Epithelial cell of proximal tubule (primary cell): Measurements from ENCODE around the gene KATNAL2. TPM values are rescaled to one million over a fixed set of nuclear protein-coding genes. Genes with fewer than 3 reads are reported as not detected.

Experiments used
- DNase-seq: peaks from one replicate; pipeline ENCODE4 v3.0.0-alpha.2; 2011; ENCODE audit warnings: low read depth
- H3K4me3 ChIP-seq: 2 replicates; pipeline ENCODE4 v1.5.1; 2011; ENCODE audit warnings: low read depth, mild to moderate bottlenecking, low read length
- total RNA-seq: library from RNA; depleted of rRNA; stranded (reverse); fragments of >200 nt; gene quantifications from 2 replicates; pipeline ENCODE4 v1.2.3, GENCODE V29; 2015
- TF ChIP-seq, protein P1 (sequence below): conservative IDR thresholded peaks from 2 replicates; pipeline ENCODE4 v1.5.1; 2012; ENCODE audit warnings: low read depth, mild to moderate bottlenecking, low read length

KATNAL2 gene, protein sequence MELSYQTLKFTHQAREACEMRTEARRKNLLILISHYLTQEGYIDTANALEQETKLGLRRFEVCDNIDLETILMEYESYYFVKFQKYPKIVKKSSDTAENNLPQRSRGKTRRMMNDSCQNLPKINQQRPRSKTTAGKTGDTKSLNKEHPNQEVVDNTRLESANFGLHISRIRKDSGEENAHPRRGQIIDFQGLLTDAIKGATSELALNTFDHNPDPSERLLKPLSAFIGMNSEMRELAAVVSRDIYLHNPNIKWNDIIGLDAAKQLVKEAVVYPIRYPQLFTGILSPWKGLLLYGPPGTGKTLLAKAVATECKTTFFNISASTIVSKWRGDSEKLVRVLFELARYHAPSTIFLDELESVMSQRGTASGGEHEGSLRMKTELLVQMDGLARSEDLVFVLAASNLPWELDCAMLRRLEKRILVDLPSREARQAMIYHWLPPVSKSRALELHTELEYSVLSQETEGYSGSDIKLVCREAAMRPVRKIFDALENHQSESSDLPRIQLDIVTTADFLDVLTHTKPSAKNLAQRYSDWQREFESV
- total RNA-seq, result 0.06 and 0.22 TPM in 2 replicates

DNA sequence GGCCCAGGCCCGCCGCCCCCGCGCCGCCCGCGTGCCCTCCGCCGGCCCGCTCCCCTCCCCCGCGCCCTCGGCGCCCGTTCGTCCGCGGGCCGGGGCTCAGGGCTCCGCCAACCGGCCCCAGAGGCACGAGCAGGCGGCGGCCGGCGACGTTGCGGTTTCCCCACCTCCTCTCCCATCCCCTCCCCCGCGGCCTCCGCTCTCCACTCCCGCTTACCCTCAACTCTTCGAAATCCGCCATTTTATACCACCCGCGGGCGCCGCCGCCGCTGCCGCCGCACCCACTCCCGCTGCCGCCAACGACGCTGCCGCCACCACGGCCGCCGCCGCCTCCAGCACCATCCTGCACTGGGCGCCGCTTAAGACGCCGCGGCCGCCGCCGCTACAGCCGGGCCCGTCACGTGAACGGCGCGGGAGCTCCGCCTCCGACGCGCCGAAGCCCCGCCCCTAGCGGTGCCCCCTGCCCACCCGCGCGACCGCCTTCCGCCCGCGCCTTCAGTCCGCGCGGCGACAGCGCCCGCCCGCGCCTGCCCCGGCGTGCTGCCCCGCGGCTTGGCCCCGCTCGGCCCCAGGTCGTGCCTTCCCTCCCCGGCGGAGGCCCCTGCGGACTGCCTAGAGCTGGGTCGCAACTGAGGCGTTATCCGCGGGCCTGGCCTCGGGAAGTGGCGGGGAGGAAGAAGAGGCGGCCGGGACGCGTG is at the start of gene KATNAL2, which contains the start of gene PIAS2:
Gene KATNAL2, plus strand, starts transcription at position 495 of the 695 bp plus-strand sequence. CDS start 29,271 bp downstream, outside the sequence.
Gene PIAS2, minus strand, starts transcription at position 400 of the 695 bp plus-strand sequence. Its CDS starts 162 bp downstream, at position 238.
- H3K4me3 ChIP-seq, result peak within 1 kb of the TSS; percentile 65
- DNase-seq, result no peak
- TF ChIP-seq, protein P1, sequence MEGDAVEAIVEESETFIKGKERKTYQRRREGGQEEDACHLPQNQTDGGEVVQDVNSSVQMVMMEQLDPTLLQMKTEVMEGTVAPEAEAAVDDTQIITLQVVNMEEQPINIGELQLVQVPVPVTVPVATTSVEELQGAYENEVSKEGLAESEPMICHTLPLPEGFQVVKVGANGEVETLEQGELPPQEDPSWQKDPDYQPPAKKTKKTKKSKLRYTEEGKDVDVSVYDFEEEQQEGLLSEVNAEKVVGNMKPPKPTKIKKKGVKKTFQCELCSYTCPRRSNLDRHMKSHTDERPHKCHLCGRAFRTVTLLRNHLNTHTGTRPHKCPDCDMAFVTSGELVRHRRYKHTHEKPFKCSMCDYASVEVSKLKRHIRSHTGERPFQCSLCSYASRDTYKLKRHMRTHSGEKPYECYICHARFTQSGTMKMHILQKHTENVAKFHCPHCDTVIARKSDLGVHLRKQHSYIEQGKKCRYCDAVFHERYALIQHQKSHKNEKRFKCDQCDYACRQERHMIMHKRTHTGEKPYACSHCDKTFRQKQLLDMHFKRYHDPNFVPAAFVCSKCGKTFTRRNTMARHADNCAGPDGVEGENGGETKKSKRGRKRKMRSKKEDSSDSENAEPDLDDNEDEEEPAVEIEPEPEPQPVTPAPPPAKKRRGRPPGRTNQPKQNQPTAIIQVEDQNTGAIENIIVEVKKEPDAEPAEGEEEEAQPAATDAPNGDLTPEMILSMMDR, result no peak

DNA sequence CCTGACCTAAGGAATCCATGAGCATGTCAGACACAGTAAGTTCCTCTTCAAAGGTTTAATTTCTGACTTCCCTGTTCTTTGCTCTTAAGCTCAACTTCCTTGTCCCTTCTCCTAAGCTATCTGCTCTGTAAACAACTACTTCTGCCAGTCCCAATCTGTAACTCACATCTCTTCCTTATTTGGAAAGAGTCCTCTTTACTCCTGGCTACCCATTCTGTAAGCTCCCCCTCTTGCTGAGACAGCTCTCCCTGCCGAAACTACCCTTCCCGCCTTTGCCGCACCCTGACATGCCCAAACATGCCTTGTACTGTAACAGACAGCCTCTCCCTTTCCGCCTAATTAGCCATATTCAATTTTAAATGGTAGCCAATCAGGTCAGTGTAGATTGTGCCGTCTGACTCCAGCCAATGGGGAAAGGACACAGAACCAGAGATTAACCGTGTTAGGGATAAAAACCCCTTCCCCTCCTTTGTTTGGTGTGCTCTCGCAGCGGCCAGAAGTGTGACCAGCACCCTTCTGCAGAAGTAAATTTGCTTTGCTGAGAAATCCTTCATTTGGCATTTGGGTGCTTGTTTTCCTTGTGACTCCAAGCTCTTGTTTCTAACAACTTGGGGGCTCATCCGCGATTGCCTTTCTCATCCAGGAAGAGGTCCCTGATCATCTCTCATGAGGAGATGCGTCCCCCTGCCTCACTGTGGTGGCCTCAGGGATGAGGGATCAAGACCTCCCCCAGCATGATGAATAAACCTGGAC is 49.1 kb upstream of the KATNAL2 start:
- no peak for DNase-seq
- no peak overlapping the region for H3K4me3 ChIP-seq
- TF ChIP-seq, protein P1, result no peak

DNA sequence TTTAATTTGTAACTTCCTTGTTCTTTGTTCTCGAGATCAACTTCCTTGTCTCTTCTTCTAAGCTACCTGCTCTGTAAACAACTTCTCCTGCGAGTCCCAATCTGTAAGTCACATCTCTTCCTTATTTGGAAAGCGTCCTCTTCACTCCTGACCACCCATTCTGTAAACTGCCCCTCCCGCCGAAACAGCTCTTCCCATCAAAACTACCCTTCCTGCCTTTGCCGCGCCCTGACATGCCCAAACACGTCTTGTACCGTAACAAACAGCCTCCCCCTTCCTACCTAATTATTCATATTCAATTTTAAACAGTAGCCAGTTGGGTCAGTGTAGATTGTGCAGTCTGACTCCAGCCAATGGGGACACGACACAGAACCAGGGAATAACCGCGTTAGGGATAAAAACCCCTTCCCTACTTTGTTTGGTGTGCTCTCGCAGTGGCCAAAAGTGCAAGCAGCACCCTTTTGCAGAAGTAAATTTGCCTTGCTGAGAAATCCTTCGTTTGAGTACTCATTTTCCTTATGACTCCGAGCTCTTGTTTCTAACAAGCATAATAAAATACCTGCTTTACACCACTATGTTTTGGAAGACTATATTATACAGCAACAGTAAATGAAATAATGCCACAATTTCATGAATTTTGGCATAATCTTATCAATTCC is 39.9 kb upstream of the KATNAL2 start:
- no peak overlapping the region for H3K4me3 ChIP-seq
- TF ChIP-seq, protein P1, result no peak
- DNase-seq, result no peak

DNA sequence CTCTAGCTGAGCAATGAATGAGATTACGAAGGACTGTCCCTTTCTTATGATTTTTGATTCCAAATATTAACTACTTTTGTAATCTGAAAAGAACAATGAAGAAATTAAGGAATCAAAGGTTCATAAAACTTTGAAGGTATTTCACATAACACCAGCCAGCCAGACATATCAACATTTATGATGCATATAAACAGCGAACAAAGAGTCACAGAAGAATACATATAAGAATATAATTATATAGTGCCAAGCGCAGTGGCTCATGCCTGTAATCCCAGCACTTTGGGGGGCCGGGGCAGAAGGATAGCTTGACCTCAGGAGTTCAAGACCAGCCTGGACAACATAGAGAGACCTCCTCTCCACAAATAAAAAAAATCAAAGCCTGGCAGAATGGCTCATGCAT is 34.2 kb upstream of the KATNAL2 start:
- no peak for DNase-seq
- TF ChIP-seq, protein P1, result no peak
- no peak overlapping the region for H3K4me3 ChIP-seq

DNA sequence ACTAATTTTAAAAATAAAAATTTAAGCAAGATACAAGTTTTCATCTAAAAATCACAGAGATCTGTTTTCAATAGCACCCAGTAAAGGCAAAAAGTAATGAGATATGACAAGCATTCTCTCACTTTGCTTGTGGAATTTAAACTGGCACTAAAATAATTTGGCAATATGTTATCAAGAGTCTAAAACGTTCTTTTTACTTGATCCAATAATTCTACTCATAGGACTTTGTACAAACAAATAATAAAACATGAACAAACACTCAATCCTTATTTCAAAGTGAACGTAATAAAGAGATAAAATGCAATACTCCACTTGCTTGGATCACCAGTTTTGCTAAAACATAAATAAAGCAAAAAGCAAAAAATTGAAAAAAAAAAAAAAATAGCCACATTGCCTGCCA is 30.5 kb upstream of the KATNAL2 start:
- H3K4me3 ChIP-seq, result no peak overlapping the region
- no peak for DNase-seq
- TF ChIP-seq, protein P1, result no peak

DNA sequence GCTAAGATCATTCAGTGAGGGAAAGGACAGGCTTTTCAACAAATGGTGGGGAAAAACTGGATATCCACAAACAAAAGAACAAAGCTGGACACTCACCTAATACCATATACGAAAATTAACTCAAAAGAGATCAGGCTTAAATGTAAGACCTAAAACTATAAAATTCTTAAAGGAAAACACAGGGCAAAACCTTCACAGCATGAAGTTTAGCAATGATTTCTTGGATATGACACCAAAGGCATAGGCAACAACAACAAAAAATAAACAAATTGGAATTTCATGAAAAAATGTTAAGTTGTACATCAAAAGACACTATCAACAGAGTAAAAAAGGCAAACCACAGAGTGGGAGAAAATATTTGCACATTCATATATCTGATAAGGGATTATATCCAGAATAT is 28.4 kb upstream of the KATNAL2 start:
- H3K4me3 ChIP-seq, result no peak overlapping the region
- no peak for DNase-seq
- TF ChIP-seq, protein P1, result no peak
